ENCODE data around the gene RAB1B.
"Not testable (repeated sequence)": the region's sequence is repeated elsewhere in the genome, so short reads cannot be mapped to it uniquely, and the experiment has no call there.

- TF ChIP-seq EZH2 (IDR thresholded peaks at IDR 0.05; ENCODE audit: insufficient read depth, poor library complexity, severe bottlenecking); EZH2phosphoT487 (IDR thresholded peaks at IDR 0.05; ENCODE audit: insufficient read depth, low read depth): not testable (repeated sequence)
These were observed 8.6 kb downstream of the RAB1B start for GRCh38 chr11:66277064-66277463.

Data from GM23248 (cell line).